ENCODE results near the gene NEURL2.

The NEURL2 gene

DNA sequence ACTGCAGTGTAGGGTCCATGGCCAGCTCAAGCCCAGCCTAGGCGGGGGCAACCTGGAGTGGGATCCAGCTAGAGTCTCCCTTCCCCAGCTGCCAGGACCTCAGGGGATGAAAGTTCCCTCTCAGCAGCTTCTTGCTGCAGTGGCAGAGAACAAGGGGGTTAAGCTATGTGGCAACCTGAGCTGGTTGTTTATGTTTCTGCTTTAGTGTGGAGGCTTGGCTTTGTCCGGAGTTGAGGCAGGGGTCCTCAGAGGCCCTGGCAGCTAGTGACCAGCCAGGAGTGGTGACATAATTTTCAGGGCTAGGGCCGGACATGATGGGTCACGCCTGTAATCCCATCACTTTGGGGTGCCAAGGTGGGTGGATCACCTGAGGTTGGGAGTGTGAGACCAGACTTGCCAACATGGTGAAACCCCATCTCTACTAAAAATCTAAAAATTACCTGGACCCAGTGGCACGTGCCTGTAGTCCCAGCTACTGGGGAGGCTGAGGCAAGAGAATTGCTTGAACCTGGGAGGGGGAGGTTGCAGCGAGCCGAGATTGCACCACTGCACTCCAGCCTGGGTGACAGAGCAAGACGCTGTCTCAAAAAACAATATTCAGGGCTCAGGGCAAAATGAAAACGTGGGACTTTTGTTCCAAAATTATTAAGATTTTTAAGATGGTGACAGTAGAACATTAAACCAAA lies 35.0 kb upstream of the NEURL2 start:
- no peak overlapping the region for H3K4me3 ChIP-seq (ENCODE audit: low read depth, low read length)
- TF ChIP-seq CTCF (IDR thresholded peaks at IDR 0.05; ENCODE audit: low read depth, low read length), result no peak

DNA sequence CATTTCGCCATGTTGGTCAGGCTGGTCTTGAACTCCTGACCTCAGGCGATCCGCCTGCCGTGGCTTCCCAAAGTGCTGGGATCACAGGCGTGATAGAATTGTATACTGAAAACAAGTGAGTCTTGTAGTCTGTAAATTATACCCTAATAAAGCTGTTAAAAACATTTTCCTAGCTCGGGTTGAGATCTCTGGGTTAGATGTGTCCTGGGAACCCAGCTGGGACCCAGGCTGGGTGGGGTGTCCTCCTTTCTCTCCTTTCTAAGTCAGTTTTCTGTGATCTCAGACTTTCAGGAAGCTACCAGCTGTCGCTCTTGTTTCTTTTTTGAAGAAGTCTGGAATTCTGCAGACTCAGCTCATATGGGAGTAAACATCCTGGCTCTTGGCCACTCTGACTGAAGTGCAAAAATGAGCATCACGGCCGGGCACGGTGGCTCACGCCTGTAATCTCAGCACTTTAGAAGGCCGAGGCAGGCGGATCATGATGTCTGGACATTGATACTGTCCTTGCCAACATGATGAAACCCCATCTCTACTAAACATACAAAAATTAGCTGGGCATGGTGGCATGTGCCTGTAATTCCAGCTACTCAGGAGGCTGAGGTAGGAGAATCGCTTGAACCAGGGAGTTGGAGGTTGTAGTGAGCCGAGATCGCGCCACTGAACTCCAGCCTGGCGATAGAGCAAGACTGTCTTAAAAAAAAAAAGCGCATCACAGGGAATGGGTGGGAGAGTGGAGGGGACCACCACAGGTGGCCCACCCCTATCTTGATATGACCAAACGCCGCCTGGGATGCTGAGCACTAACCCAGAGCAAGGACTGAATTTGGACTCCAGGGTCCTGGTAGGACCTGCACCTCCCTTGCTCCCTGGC lies 33.6 kb upstream of the NEURL2 start:
- H3K4me3 ChIP-seq (ENCODE audit: low read depth, low read length), result 0 out of 2 replicates have a peak overlapping the region, but pooled peaks have one; percentile 24
- TF ChIP-seq CTCF (IDR thresholded peaks at IDR 0.05; ENCODE audit: low read depth, low read length), result no peak

DNA sequence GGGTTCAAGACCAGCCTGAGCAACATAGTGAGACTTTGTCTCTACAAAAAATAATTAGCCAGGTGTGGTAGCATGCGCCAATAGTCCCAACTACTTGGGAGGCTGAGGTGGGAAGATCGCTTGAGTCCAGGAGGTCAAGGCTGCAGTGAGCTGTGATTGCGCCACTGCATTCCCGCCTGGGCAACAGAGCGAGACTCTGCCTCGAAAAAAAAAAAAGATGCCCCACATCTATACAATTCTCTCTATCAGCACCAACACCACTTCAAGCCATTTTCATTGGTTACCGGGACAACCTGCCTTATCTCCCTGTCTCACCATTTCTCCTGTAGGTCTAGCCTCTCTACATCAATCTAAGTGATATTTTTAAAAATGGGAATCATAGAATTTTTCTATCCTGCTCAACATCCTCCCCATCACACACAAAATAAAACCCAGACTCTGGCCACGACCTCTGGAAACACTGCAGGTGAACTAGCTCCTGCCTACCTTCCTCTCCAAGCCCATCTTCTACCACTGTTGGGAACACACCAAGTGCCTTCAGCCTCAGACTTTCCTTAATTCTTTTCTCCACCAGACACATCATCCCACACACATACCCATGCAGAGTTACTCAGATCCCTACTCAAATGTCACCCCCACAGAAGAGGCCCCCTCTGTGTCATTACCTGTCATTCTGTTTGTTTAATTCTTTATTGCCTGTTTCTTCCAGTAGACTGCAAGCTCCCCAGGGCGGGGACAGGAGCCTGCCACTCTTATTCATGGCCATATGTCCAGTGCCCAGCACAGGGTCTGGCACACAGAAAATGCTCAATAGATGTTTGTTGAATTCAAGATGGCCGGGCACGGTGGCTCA lies 30.6 kb upstream of the NEURL2 start:
- no peak overlapping the region for H3K4me3 ChIP-seq (ENCODE audit: low read depth, low read length)
- TF ChIP-seq CTCF (IDR thresholded peaks at IDR 0.05; ENCODE audit: low read depth, low read length), result no peak

GRCh38 chr20:45920462-45921336 lies 29.7 kb upstream of the NEURL2 start:
- TF ChIP-seq CTCF (IDR thresholded peaks at IDR 0.05; ENCODE audit: low read depth, low read length), result no peak
- H3K4me3 ChIP-seq (ENCODE audit: low read depth, low read length), result no peak overlapping the region

DNA sequence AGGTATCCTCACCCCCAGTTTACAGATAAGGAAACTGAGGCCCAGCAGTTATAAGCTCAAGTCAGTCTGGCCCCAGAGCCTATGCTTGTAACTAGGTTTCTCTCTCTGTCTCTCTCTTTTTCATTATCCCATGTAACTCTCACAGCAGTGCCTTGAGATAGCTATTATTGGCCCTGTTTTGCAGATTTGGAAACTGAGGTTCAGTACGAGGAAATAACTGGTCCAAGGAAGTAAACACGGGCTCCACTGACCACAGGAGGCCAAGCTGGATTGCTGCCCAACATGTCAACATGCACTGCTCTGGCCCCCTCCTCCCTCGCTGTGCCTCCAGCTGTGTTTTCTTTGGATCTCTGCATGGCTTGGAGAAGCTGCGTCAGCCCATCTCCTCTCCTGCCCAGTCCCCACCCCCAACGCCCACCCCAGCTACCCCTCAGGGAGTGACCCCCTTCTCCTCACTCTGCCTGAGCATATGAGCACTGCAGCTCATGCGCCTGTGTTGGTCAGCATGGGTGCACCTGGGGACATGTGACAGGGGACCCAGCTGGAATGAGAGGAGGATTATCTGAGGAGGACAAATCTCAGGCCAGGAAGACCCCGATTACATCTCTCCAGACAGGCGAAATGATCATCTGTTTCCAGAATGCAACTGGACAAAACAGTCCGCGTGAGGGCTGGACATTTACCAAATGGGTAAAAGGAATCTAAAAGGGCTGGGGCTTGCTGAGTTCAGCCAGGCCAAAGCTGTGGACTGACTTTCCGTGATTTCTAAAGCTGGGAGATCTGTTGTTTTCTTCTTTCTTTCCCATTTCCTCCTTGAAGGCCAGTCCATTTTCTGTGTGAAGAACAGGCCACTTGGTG lies 28.8 kb upstream of the NEURL2 start:
- no peak overlapping the region for H3K4me3 ChIP-seq (ENCODE audit: low read depth, low read length)
- no peak for TF ChIP-seq CTCF (IDR thresholded peaks at IDR 0.05; ENCODE audit: low read depth, low read length)
